HG02763 (cell line): ENCODE data around the gene TBC1D26.
"Not testable (repeated sequence)": the region's sequence is repeated elsewhere in the genome, so short reads cannot be mapped to it uniquely, and the experiment has no call there.

Experiments
- ATAC-seq: cut with Tn5 transposase; IDR thresholded peaks from one replicate; pipeline ENCODE4 v1.9.1; 2021; ENCODE audit warnings: mild to moderate bottlenecking, moderate library complexity; ENCODE audit not compliant: unreplicated experiment

TBC1D26 gene

GRCh38 chr17:15742921-15743320 lies 10.8 kb downstream of the TBC1D26 start:
- no peak for ATAC-seq

- no peak for ATAC-seq
Observed at GRCh38 chr17:15744074-15744676, 12.1 kb downstream of the TBC1D26 start.

GRCh38 chr17:15744885-15745284 lies 12.8 kb downstream of the TBC1D26 start:
- ATAC-seq: no peak

GRCh38 chr17:15749403-15749802 lies 17.3 kb downstream of the TBC1D26 start:
- not testable (repeated sequence) for ATAC-seq

- not testable (repeated sequence) for ATAC-seq
Observed at GRCh38 chr17:15768865-15769533, 36.9 kb downstream of the TBC1D26 start.

- not testable (repeated sequence) for ATAC-seq
Observed at GRCh38 chr17:15770679-15771078, 38.6 kb downstream of the TBC1D26 start.

- ATAC-seq: no peak
Observed at GRCh38 chr17:15776871-15777270, 44.8 kb downstream of the TBC1D26 start.

GRCh38 chr17:15777297-15777696 lies 45.2 kb downstream of the TBC1D26 start:
- ATAC-seq: no peak

GRCh38 chr17:15777717-15778116 lies 45.6 kb downstream of the TBC1D26 start:
- no peak for ATAC-seq

- ATAC-seq: no peak
Observed at GRCh38 chr17:15779119-15779518, 47.0 kb downstream of the TBC1D26 start.

GRCh38 chr17:15780188-15780587 lies 48.1 kb downstream of the TBC1D26 start:
- ATAC-seq: no peak

GRCh38 chr17:15782866-15783265 lies 50.8 kb downstream of the TBC1D26 start:
- ATAC-seq: no peak

- no peak for ATAC-seq
Observed at GRCh38 chr17:15783461-15783860, 51.4 kb downstream of the TBC1D26 start.

GRCh38 chr17:15784351-15784750 lies 52.3 kb downstream of the TBC1D26 start:
- not testable (repeated sequence) for ATAC-seq

- not testable (repeated sequence) for ATAC-seq
Observed at GRCh38 chr17:15787363-15788075, 55.4 kb downstream of the TBC1D26 start.

GRCh38 chr17:15788365-15788764 lies 56.3 kb downstream of the TBC1D26 start:
- not testable (repeated sequence) for ATAC-seq
